Subcutaneous abdominal adipose tissue (tissue), 5 donors: Measurements from ENCODE around the gene GRIA2.
"Not testable (repeated sequence)": the region's sequence is repeated elsewhere in the genome, so short reads cannot be mapped to it uniquely, and the experiment has no call there.

ENCODE experiments used
- H3K27ac ChIP-seq: one replicate; pipeline ENCODE4 v1.7.0; 2013; ENCODE audit warnings: low read depth, mild to moderate bottlenecking, inconsistent platforms, low read length, moderate library complexity
- H3K27me3 ChIP-seq, 5 donors: one replicate each; pipeline ENCODE4 v1.7.0; 2013; ENCODE audit warnings: low read length in 5 of 5, inconsistent platforms in 1 of 5; ENCODE audit not compliant: control insufficient read depth in 5 of 5, insufficient read depth in 4 of 5
- H3K36me3 ChIP-seq, 5 donors: one replicate each; pipeline ENCODE4 v1.7.0; 2013; ENCODE audit warnings: low read length in 5 of 5; ENCODE audit not compliant: control insufficient read depth in 5 of 5, insufficient read depth in 5 of 5
- H3K4me1 ChIP-seq, 5 donors: one replicate each; pipeline ENCODE4 v1.7.0; 2013; ENCODE audit warnings: low read length in 5 of 5, mild to moderate bottlenecking in 3 of 5, moderate library complexity in 1 of 5; ENCODE audit not compliant: control insufficient read depth in 5 of 5, insufficient read depth in 5 of 5
- H3K4me3 ChIP-seq, 5 donors: one replicate each; pipeline ENCODE4 v1.7.0; 2013; ENCODE audit warnings: low read length in 5 of 5, low read depth in 1 of 5
- H3K9ac ChIP-seq, 5 donors: one replicate each; pipeline ENCODE4 v1.7.0; 2013; ENCODE audit warnings: low read length in 5 of 5, mild to moderate bottlenecking in 4 of 5, moderate library complexity in 3 of 5
- H3K9me3 ChIP-seq, 5 donors: one replicate each; pipeline ENCODE4 v1.7.0; 2013; ENCODE audit warnings: low read length in 5 of 5; ENCODE audit not compliant: control insufficient read depth in 5 of 5
- donor health status: healthy.
- donor health status: healthy.
- donor health status: healthy.
- donor health status: healthy.
- donor health status: healthy.

GRIA2 gene

GRCh38 chr4:157245351-157245750 lies 24.8 kb downstream of the GRIA2 start:
- H3K4me1 ChIP-seq: no peaks in the 10 kb centered on the region
- no peak overlapping the region for H3K9ac ChIP-seq
- no peaks in the 10 kb centered on the region for H3K27me3 ChIP-seq
- no peaks in the 10 kb centered on the region for H3K36me3 ChIP-seq
- no peaks in the 10 kb centered on the region for H3K9me3 ChIP-seq
- no peak overlapping the region for H3K27ac ChIP-seq
- no peak overlapping the region for H3K4me3 ChIP-seq

GRCh38 chr4:157246964-157247363 lies 26.4 kb downstream of the GRIA2 start:
- Histone ChIP-seq H3K27me3 (no peaks in the 10 kb centered on the region), H3K36me3 (no peaks in the 10 kb centered on the region), H3K4me1 (no peaks in the 10 kb centered on the region), H3K27ac (no peak overlapping the region), H3K9ac (no peak overlapping the region), H3K9me3 (no peaks in the 10 kb centered on the region), H3K4me3 (no peak overlapping the region)

DNA sequence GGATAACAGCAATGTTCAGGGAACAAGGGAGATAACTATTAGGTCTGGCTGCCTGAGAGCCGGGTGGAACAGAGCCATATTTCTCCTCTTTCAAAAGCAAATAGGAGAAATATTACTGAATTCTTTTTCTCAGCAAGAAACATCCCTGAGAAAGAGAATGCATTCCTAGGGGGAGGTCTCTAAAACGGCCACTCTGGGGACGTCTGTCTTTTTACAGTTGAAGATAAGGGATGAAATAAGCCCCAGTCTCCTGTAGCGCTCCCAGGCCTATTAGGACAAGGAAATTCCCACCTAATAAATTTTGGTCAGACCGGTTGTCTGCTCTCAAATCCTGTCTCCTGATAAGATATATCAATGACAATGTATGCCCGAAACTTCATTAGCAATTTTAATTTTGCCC lies 37.6 kb downstream of the GRIA2 start:
- H3K9me3 ChIP-seq, H3K27ac ChIP-seq, H3K36me3 ChIP-seq, H3K4me1 ChIP-seq, H3K27me3 ChIP-seq, H3K4me3 ChIP-seq, H3K9ac ChIP-seq: not testable (repeated sequence)

DNA sequence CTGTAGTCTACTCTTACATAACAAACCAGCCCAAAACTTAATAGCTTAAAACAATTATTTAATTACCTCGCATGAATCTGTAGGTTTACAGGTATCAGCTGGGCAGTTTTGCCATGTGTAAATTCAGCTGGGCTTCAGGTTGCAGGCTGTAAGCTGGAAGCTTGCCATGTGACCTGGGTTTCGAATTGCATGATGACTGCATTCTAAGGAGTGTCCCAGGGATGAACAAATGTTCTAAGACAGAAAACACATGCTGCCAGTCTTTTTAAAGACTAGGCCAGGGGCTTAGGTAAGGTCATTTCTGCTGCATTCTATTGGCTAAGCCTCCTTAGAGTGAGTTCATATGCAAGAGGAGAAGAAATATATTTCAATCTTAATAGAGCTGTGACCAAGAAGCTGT lies 44.8 kb downstream of the GRIA2 start:
- H3K27me3 ChIP-seq: no peaks in the 10 kb centered on the region
- H3K9ac ChIP-seq: no peak overlapping the region
- no peak overlapping the region for H3K4me3 ChIP-seq
- H3K27ac ChIP-seq: no peak overlapping the region
- H3K4me1 ChIP-seq: no peaks in the 10 kb centered on the region
- peaks cover 0 to 2% (median 0%) of the 10 kb centered on the region in 5 donors for H3K9me3 ChIP-seq
- no peaks in the 10 kb centered on the region for H3K36me3 ChIP-seq

GRCh38 chr4:157270108-157270507 lies 49.6 kb downstream of the GRIA2 start:
- Histone ChIP-seq H3K9ac (no peak overlapping the region), H3K27me3 (no peaks in the 10 kb centered on the region), H3K4me3 (no peak overlapping the region), H3K27ac (no peak overlapping the region), H3K4me1 (no peaks in the 10 kb centered on the region), H3K36me3 (no peaks in the 10 kb centered on the region), H3K9me3 (peaks cover 0 to 2% (median 0%) of the 10 kb centered on the region in 5 donors)

GRCh38 chr4:157270552-157270951 lies 50.0 kb downstream of the GRIA2 start:
- H3K27me3 ChIP-seq: no peaks in the 10 kb centered on the region
- no peak overlapping the region for H3K9ac ChIP-seq
- no peaks in the 10 kb centered on the region for H3K36me3 ChIP-seq
- H3K4me3 ChIP-seq: no peak overlapping the region
- H3K9me3 ChIP-seq: peaks cover 0 to 2% (median 0%) of the 10 kb centered on the region in 5 donors
- H3K27ac ChIP-seq: no peak overlapping the region
- no peaks in the 10 kb centered on the region for H3K4me1 ChIP-seq

DNA sequence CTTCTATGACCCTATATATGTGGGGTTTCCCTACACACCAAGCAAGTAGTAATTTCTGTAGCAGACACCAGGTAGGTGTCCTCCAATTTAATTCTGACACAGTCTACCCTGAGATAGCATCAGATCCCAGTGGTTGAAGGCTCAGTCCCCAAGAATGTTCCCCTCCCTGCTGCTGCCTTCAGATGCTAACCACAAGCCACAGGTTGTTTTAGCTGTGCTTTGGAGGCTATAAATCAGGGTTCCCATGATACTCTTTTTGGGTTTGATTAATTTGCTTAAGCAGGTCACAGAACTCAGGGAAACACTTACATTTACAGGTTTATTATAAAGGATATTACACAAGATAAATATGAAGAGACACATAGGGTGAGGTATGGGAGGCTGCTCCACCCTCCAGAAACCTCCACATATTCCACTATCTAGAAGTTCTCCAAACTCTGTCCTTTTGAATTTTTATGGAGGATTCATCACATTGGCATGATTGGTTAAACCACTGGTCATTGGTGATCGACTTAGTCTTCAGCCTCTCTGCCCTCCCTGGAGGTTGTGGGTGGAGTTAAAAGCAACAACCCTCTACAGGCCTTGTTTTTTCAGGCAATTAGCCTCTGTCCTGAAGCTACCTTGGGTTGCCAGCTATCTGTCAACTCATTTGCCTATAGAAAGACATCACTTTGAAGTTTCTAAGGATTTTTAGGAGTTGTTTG lies 50.8 kb downstream of the GRIA2 start:
- H3K27ac ChIP-seq: no peak overlapping the region
- H3K9ac ChIP-seq: no peak overlapping the region
- H3K4me1 ChIP-seq: no peaks in the 10 kb centered on the region
- no peaks in the 10 kb centered on the region for H3K27me3 ChIP-seq
- H3K9me3 ChIP-seq: peaks cover 0 to 2% (median 0%) of the 10 kb centered on the region in 5 donors
- H3K4me3 ChIP-seq: no peak overlapping the region
- no peaks in the 10 kb centered on the region for H3K36me3 ChIP-seq

DNA sequence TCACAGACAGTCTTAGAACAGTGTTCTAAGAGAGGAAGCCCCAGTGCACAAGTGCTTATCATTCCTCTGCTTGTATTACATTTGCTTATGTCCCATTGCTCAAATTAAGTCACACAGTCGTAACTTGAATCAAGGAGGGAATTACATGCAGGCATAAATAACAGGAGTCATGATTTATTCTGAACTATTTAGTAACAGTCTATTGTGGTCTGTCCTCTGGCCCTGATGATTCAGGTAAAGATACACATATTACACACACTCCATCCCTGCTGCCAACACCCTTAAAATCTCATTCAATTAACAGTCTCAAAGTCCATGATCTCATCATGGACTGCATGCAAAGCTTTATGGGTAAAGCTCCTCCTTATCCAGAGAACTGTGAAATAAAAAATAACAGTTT lies 60.1 kb downstream of the GRIA2 start:
- no peak overlapping the region for H3K9ac ChIP-seq
- H3K27ac ChIP-seq: no peak overlapping the region
- no peaks in the 10 kb centered on the region for H3K9me3 ChIP-seq
- no peak overlapping the region for H3K4me3 ChIP-seq
- no peaks in the 10 kb centered on the region for H3K36me3 ChIP-seq
- H3K27me3 ChIP-seq: no peaks in the 10 kb centered on the region
- no peaks in the 10 kb centered on the region for H3K4me1 ChIP-seq

GRCh38 chr4:157282019-157282418 lies 61.5 kb downstream of the GRIA2 start:
- Histone ChIP-seq H3K9ac (no peak overlapping the region), H3K27ac (no peak overlapping the region), H3K4me3 (no peak overlapping the region), H3K4me1 (no peaks in the 10 kb centered on the region), H3K9me3 (no peaks in the 10 kb centered on the region), H3K36me3 (no peaks in the 10 kb centered on the region), H3K27me3 (no peaks in the 10 kb centered on the region)

- no peaks in the 10 kb centered on the region for H3K9me3 ChIP-seq
- H3K4me1 ChIP-seq: no peaks in the 10 kb centered on the region
- H3K27me3 ChIP-seq: no peaks in the 10 kb centered on the region
- no peaks in the 10 kb centered on the region for H3K36me3 ChIP-seq
- H3K9ac ChIP-seq: no peak overlapping the region
- H3K27ac ChIP-seq: no peak overlapping the region
- H3K4me3 ChIP-seq: no peak overlapping the region
Observed at GRCh38 chr4:157287445-157287844, 66.9 kb downstream of the GRIA2 start.
